Measurements from ENCODE around the gene BCL7C. TPM values are rescaled to one million over a fixed set of nuclear protein-coding genes. Genes with fewer than 3 reads are reported as not detected.
A peak's percentile ranks its signal among the peaks of the same experiment; 100 is the strongest.
"Not testable (repeated sequence)": the region's sequence is repeated elsewhere in the genome, so short reads cannot be mapped to it uniquely, and the experiment has no call there.

BCL7C gene
- total RNA-seq, 2 donors from 2014 or later: 19.9 to 34.5 TPM

DNA sequence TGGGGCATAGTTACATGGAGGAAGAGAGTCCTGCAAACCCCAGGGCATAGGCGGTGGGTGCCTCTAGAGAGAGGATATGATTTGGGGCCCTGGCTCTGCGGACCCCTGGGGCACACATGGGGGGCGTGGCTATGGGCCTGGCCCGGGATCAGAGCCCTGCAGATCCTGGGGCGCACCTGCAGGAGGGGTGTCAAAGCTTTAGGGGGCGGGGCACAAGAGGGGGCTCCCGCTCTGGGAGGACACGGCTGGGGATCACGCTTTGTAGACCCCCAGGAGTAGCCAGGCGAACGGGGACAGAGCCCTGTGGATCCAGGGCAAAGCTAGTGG is 497 bp downstream of the BCL7C start:
- Histone ChIP-seq H3K9ac (ENCODE audit: low read depth in 2 of 2, low read length in 2 of 2) (peak overlapping the region; percentile 93 to 99), H3K27me3 (no peaks in the 10 kb centered on the region), H3K36me3 (no peaks in the 10 kb centered on the region), H3K9me3 (no peaks in the 10 kb centered on the region), H3K4me1 (peaks cover 9% of the 10 kb centered on the region), H3K27ac (peak overlapping the region; percentile 85), H3K4me3 (peak overlapping the region; percentile 85)
- peak; percentile 36 for DNase-seq
- TF ChIP-seq, protein P1, sequence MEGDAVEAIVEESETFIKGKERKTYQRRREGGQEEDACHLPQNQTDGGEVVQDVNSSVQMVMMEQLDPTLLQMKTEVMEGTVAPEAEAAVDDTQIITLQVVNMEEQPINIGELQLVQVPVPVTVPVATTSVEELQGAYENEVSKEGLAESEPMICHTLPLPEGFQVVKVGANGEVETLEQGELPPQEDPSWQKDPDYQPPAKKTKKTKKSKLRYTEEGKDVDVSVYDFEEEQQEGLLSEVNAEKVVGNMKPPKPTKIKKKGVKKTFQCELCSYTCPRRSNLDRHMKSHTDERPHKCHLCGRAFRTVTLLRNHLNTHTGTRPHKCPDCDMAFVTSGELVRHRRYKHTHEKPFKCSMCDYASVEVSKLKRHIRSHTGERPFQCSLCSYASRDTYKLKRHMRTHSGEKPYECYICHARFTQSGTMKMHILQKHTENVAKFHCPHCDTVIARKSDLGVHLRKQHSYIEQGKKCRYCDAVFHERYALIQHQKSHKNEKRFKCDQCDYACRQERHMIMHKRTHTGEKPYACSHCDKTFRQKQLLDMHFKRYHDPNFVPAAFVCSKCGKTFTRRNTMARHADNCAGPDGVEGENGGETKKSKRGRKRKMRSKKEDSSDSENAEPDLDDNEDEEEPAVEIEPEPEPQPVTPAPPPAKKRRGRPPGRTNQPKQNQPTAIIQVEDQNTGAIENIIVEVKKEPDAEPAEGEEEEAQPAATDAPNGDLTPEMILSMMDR (IDR thresholded peaks at IDR 0.05): no peak
- intact Hi-C loops (cut with DNase I): no loop called here

DNA sequence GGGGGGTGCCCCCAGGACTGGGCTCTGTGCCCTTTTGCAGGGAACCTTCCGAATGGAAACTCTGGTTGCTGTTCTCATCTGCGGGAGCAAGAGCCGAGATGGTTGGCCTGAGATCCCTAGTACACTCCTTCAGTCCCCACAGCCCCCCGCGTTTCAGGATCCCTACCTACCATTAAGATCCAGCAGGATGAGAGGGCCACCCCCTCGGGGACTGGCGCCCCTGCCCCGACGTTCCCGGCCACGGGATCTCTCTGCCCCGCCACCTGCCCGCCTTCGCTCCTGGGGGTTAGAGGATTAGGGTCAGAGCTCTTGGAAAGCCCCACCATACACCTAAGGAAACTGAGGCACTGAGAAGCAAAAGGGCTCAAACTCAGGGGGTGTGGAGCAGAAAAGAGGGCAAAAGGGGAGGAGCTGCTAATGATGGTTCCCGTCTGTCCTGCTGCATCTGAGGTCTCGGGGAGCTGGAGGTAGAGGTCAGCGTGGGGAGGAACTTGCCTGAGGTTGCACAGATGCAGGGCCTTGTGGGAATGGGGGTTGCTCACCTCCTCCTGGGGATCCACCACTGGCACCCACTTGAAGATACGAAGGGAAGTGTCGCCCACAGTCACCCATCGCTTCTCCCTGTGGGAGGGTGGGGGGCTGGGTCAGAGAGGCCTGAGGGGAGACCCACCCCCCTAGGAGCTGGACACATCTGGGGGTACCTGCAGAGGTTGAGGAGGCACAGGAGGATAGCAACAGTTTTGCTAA is 1.0 kb downstream of the BCL7C start:
- Histone ChIP-seq H3K4me3 (peak overlapping the region; percentile 85), H3K9me3 (no peaks in the 10 kb centered on the region), H3K27me3 (no peaks in the 10 kb centered on the region), H3K9ac (ENCODE audit: low read depth in 2 of 2, low read length in 2 of 2) (peak overlapping the region; percentile 93 to 99), H3K27ac (no peak overlapping the region), H3K36me3 (no peaks in the 10 kb centered on the region), H3K4me1 (peaks cover 9% of the 10 kb centered on the region)
- TF ChIP-seq, protein P1 (IDR thresholded peaks at IDR 0.05): no peak
- no peak for DNase-seq
- intact Hi-C loops (cut with DNase I): no loop called here

DNA sequence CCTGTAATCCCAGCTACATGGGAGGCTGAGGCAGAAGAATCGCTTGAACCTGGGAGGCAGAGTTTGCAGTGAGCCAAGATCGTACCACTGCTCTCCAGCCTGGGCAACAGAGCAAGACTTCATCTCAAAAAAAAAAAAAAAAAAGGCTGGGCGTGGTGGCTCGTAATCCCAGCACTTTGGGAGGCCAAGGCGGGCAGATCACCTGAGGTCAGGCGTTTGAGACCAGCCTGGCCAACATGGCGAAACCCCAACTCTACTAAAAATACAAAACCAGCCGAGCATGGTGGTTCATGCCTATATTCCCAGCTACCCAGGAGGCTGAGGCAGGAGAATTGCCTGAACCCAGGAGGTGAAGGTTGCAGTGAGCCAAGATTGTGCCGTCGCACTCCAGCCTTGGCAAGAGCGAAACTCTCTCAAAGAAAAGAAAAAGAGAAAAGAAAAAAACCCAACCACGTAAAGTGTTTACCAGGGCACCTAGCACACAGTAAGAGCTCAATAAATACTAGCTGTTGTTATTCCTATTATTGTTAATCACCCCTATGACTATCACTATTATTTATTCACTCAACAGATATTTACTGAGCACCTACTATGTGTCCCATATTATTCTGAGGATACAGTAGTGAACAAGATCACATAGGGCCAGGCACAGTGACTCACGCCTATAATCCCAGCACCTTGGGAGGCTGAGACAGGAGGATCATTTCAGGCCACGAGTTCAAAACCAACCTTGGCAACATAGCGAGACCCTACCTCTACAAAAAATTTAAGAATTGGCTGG is 2.6 kb downstream of the BCL7C start:
- H3K4me1 ChIP-seq; intact Hi-C loops (cut with DNase I); H3K36me3 ChIP-seq; DNase-seq; H3K9ac ChIP-seq (ENCODE audit: low read depth in 2 of 2, low read length in 2 of 2); H3K27me3 ChIP-seq; H3K27ac ChIP-seq; H3K9me3 ChIP-seq; H3K4me3 ChIP-seq: not testable (repeated sequence)

DNA sequence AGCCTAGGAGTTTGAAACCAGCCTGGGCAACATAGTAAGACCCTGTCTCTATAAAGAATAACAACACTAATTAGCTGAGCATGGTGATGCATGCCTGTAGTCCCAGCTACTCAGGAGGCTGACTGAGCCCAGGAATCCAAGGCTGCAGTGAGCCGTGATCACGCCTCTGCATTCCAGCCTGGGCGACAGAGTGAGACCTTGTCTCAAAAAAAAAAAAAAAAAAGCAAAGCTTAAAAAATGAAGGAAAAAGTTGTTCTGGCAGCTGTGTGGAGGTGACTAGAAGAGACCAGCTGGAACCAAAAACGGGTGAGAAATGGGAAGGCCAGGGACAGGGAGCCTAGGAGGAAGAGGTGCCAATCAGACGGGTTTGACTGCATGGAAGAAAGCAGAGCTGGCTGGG is 4.2 kb downstream of the BCL7C start:
- DNase-seq: no peak
- Histone ChIP-seq H3K27me3 (no peaks in the 10 kb centered on the region), H3K9me3 (no peaks in the 10 kb centered on the region), H3K4me1 (peaks cover 3% of the 10 kb centered on the region), H3K36me3 (peaks cover 8% of the 10 kb centered on the region), H3K4me3 (no peak overlapping the region), H3K27ac (no peak overlapping the region), H3K9ac (ENCODE audit: low read depth in 2 of 2, low read length in 2 of 2) (no peak overlapping the region)
- intact Hi-C loops (cut with DNase I): no loop called here
- TF ChIP-seq, protein P1 (IDR thresholded peaks at IDR 0.05): no peak

DNA sequence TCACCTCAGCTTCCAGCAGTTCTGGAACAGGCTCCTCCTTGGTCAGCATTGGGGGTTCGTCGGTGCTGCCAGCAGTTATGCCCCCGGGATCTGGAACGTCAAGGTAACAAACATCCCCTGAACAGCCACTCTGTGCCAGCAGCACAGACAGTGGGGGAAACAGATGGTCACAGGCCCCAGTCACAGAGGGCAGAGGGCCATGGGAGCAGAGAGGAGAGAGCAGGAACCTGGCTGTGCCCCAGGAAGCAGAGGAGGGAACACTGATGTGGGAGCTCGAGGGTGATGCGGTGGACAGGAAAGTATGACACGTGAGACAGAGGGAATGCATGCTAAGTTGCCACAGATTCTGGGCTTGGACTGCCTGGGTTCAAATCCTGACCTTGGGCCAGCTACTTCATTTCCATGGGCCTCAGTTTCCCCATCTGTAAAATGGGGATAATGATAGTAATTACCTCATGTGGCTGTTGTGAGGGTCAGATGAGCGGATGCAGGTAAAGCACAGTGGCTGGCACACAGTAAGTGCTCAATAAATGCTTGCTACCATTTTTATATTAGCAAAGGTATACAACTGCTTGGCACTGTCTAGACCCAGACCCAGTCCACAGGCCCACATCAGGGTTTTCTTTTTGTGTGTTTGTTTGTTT is 4.9 kb downstream of the BCL7C start:
- H3K27ac ChIP-seq: no peak overlapping the region
- H3K36me3 ChIP-seq: peaks cover 8% of the 10 kb centered on the region
- TF ChIP-seq, protein P1 (IDR thresholded peaks at IDR 0.05): no peak
- no peak overlapping the region for H3K4me3 ChIP-seq
- no peak for DNase-seq
- no peaks in the 10 kb centered on the region for H3K9me3 ChIP-seq
- H3K9ac ChIP-seq (ENCODE audit: low read depth in 2 of 2, low read length in 2 of 2): no peak overlapping the region
- intact Hi-C loops (cut with DNase I): no loop called here
- no peaks in the 10 kb centered on the region for H3K4me1 ChIP-seq
- H3K27me3 ChIP-seq: no peaks in the 10 kb centered on the region

Measured in colonic mucosa (tissue), 4 donors.